Uterus (tissue), 4 donors: ENCODE results near the gene OPTC. TPM values are rescaled to one million over a fixed set of nuclear protein-coding genes. Genes with fewer than 3 reads are reported as not detected.

Experiments
- DNase-seq, 2 donors: peaks; one replicate each; pipeline ENCODE4 v3.0.0-alpha.2; 2019 to 2020
- H3K27ac ChIP-seq, 2 donors: fragments of 200-600 bp; sonication (generic); 1 replicate in 1 of 2; 2 replicates in 1 of 2; pipeline ENCODE4 v1.5.1; 2016 to 2018
- H3K27me3 ChIP-seq, 2 donors: fragments of 200-600 bp; sonication (generic); one replicate each; pipeline ENCODE4 v1.5.1; 2018 to 2019; ENCODE audit warnings: control low read depth in 1 of 2
- H3K36me3 ChIP-seq, 2 donors: fragments of 200-600 bp; sonication (generic); one replicate each; pipeline ENCODE4 v1.5.1; 2019; ENCODE audit warnings: control low read depth in 1 of 2
- H3K4me1 ChIP-seq, 2 donors: fragments of 200-600 bp; sonication (generic); one replicate each; pipeline ENCODE4 v1.5.1; 2018 to 2019; ENCODE audit warnings: control low read depth in 1 of 2
- H3K4me3 ChIP-seq, 2 donors: fragments of 200-600 bp; sonication (generic); 1 replicate in 1 of 2; 2 replicates in 1 of 2; pipeline ENCODE4 v1.5.1; 2018 to 2019; ENCODE audit warnings: mild to moderate bottlenecking in 1 of 2
- H3K9me3 ChIP-seq, 2 donors: fragments of 200-600 bp; sonication (generic); one replicate each; pipeline ENCODE4 v1.5.1; 2019; ENCODE audit warnings: control low read depth in 1 of 2
- POLR2A ChIP-seq, 2 donors: fragments of 450-650 bp; IDR thresholded peaks; one replicate each; pipeline ENCODE4 v1.6.1; 2016; ENCODE audit warnings: antibody characterized with exemption in 2 of 2, mild to moderate bottlenecking in 1 of 2, moderate library complexity in 1 of 2
- intact Hi-C: fragments of 100-400 bp; cut with DNase I; formaldehyde crosslinking; loops from one replicate; pipeline ENCODE4 v1.15.1; 2023; ENCODE audit warnings: low total_unique reads
- total RNA-seq, 4 donors: library from RNA; depleted of rRNA in 3 of 4; stranded (reverse); fragments of >200 nt in 3 of 4; gene quantifications; one replicate each; pipeline versions ENCODE4 v1.1.0 to v1.2.4, GENCODE V29; 2014 to 2023
- TF ChIP-seq, protein P1 (sequence below), 4 experiments: fragments of 200-600 bp in 2 of 4; fragments of 450-650 bp in 2 of 4; sonication (generic) in 2 of 4; IDR thresholded peaks; one replicate each; pipeline ENCODE4 v1.5.1; 2016 to 2019; ENCODE audit warnings: antibody characterized with exemption in 4 of 4, mild to moderate bottlenecking in 2 of 4, moderate library complexity in 1 of 4
- donor health status: DM: yes; HTN: yes; CAD: no.

OPTC gene
- total RNA-seq, 4 donors from 2014 or later, result not detected

DNA sequence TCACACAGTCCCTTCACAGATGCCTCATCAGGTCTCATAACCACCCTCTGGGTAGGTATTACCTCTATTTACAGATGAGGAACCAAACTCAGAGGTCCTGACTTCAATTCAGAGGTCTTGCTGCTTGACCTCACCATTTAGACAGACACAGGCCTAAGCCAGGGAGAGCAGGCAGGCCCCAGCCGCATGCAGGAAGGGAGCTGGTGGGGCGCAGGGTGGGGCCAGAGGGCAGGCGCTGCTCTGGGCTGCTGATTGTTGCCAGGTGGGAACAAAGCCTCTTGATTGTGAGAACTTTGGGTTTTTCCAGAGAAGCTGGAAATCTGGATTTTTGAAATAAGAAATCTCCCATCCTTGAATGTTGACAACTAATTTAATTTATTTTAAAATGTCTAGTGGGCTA lies 38.2 kb upstream of the OPTC start:
- no peak for DNase-seq
- H3K4me1 ChIP-seq, result no peaks in the 10 kb centered on the region
- H3K27ac ChIP-seq, result no peak overlapping the region
- no peaks in the 10 kb centered on the region for H3K36me3 ChIP-seq
- no peak overlapping the region for H3K4me3 ChIP-seq
- TF ChIP-seq POLR2A (IDR thresholded peaks at IDR 0.05), result no peak
- TF ChIP-seq, protein P1, sequence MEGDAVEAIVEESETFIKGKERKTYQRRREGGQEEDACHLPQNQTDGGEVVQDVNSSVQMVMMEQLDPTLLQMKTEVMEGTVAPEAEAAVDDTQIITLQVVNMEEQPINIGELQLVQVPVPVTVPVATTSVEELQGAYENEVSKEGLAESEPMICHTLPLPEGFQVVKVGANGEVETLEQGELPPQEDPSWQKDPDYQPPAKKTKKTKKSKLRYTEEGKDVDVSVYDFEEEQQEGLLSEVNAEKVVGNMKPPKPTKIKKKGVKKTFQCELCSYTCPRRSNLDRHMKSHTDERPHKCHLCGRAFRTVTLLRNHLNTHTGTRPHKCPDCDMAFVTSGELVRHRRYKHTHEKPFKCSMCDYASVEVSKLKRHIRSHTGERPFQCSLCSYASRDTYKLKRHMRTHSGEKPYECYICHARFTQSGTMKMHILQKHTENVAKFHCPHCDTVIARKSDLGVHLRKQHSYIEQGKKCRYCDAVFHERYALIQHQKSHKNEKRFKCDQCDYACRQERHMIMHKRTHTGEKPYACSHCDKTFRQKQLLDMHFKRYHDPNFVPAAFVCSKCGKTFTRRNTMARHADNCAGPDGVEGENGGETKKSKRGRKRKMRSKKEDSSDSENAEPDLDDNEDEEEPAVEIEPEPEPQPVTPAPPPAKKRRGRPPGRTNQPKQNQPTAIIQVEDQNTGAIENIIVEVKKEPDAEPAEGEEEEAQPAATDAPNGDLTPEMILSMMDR (IDR thresholded peaks at IDR 0.05), result no peak
- no peaks in the 10 kb centered on the region for H3K27me3 ChIP-seq
- H3K9me3 ChIP-seq, result no peaks in the 10 kb centered on the region
- intact Hi-C loops, result no loop called here

DNA sequence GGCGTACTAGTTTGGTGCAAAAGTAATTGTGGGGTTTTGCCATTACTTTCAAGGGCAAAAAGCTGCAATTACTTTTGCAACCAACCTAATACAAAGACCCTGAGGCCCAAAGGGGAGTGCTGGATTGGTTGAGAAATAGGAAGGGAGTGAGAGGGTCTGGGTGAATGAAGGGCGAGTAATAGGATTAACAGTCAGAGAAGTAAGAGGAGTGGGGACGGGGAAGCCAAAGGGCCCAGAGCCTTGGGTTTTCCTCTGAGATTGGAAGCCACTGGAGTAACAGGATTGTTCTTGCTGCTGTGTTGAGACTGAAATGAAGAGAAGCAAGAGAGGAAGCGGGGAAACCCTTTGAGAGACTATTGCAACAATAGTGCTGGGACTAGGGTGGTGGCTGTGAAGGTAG lies 37.4 kb upstream of the OPTC start:
- peak in 1 of 2 donors; percentile 6 for DNase-seq
- TF ChIP-seq, protein P1 (IDR thresholded peaks at IDR 0.05), result no peak
- TF ChIP-seq POLR2A (IDR thresholded peaks at IDR 0.05), result no peak
- Histone ChIP-seq H3K4me3 (no peak overlapping the region), H3K27me3 (no peaks in the 10 kb centered on the region), H3K9me3 (no peaks in the 10 kb centered on the region), H3K27ac (no peak overlapping the region), H3K36me3 (no peaks in the 10 kb centered on the region), H3K4me1 (no peaks in the 10 kb centered on the region)
- intact Hi-C loops, result no loop called here

DNA sequence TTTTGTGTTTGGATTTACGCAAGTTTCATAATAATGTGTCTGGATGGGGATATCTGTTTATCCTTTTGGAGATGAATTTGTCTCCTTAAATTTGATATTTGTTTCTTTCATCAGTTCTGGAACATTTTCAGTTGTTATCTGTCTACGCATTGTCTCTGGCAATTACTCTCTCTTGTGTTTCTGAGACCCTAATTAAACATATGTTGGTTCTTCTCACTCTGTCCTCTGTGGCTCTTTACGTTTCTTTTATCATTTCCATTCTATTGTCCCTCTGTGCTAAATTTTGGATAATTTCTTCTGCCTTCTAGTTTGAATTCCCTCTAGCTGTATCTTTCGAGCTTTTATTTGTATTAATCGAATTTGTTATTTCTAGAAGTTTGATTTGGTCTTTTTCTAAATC lies 35.9 kb upstream of the OPTC start:
- DNase-seq, result no peak
- intact Hi-C loops, result no loop called here
- TF ChIP-seq, protein P1 (IDR thresholded peaks at IDR 0.05), result no peak
- TF ChIP-seq POLR2A (IDR thresholded peaks at IDR 0.05), result no peak
- Histone ChIP-seq H3K4me1 (no peaks in the 10 kb centered on the region), H3K27me3 (no peaks in the 10 kb centered on the region), H3K27ac (no peak overlapping the region), H3K9me3 (no peaks in the 10 kb centered on the region), H3K4me3 (no peak overlapping the region), H3K36me3 (no peaks in the 10 kb centered on the region)

DNA sequence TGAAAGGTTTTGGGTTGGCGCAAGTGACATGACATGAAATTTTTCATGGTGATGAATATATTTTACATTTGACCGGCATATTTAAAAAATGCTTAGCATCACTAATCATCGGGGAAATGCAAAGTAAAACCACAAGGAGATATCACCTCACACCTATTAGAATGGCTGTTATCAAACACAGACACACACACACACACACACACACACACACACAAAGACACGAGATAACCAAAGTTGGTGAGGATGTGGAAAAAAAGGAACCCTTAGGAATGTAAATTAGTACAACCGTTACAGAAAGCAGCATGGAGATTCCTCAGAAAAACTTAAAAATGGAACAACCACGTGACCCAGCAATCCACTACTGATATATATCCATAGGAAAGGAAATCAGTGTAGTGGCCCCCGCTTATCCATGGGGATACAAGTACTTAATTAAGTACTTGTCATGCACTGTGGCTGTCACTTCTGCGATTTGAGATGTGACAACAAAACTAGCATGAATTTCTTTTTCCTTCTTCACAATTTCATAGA lies 34.2 kb upstream of the OPTC start:
- no peak for DNase-seq
- no peak overlapping the region for H3K4me3 ChIP-seq
- H3K27ac ChIP-seq, result no peak overlapping the region
- H3K36me3 ChIP-seq, result no peaks in the 10 kb centered on the region
- no peaks in the 10 kb centered on the region for H3K9me3 ChIP-seq
- H3K4me1 ChIP-seq, result peaks cover 0 to 7% of the 10 kb centered on the region in 2 donors
- H3K27me3 ChIP-seq, result no peaks in the 10 kb centered on the region
- TF ChIP-seq POLR2A (IDR thresholded peaks at IDR 0.05), result no peak
- TF ChIP-seq, protein P1 (IDR thresholded peaks at IDR 0.05), result no peak
- intact Hi-C loops, result no loop called here

DNA sequence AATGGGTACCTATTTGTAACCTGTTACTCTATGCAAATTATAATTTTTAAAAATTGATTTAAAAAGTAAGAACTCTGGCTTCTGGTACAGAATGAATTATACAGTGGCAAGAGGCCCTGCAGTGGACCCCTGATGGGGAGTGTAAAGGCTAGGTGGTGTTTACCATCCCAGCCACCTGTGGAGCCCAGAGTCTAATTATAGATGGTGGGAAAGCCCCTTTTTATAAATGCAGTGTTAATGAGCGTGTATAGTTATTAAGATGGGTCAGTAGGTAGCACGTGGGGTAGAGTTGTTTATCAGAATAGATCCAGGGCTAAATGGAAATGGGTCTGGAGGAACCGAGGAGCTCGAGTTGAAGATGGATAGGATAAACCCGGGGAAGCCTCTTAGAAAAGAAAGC lies 32.2 kb upstream of the OPTC start:
- intact Hi-C loops, result no loop called here
- H3K9me3 ChIP-seq, result no peaks in the 10 kb centered on the region
- H3K4me3 ChIP-seq, result no peak overlapping the region
- no peaks in the 10 kb centered on the region for H3K27me3 ChIP-seq
- H3K36me3 ChIP-seq, result no peaks in the 10 kb centered on the region
- no peak for TF ChIP-seq POLR2A (IDR thresholded peaks at IDR 0.05)
- TF ChIP-seq, protein P1 (IDR thresholded peaks at IDR 0.05), result no peak
- DNase-seq, result no peak
- H3K4me1 ChIP-seq, result peaks cover 14 to 27% of the 10 kb centered on the region in 2 donors
- peak overlapping the region; percentile 91 to 95 for H3K27ac ChIP-seq
